HUES6 (cell line): ENCODE results near the gene PDGFA.

Source experiments
- H3K27ac ChIP-seq: 2 replicates; pipeline ENCODE4 v1.7.0; 2013; ENCODE audit warnings: low read depth, mild to moderate bottlenecking, low read length, inconsistent platforms
- H3K27me3 ChIP-seq: 2 replicates; pipeline ENCODE4 v1.6.1; 2013; ENCODE audit warnings: low read length; ENCODE audit not compliant: control insufficient read depth, insufficient read depth
- H3K36me3 ChIP-seq: 2 replicates; pipeline ENCODE4 v1.6.1; 2013; ENCODE audit warnings: low read length; ENCODE audit not compliant: control insufficient read depth, insufficient read depth
- H3K4me1 ChIP-seq: 2 replicates; pipeline ENCODE4 v1.6.1; 2013; ENCODE audit warnings: low read length; ENCODE audit not compliant: control insufficient read depth, insufficient read depth
- H3K4me3 ChIP-seq: 2 replicates; pipeline ENCODE4 v1.5.1; 2013; ENCODE audit warnings: low read depth, low read length
- H3K9ac ChIP-seq: one replicate; pipeline ENCODE4 v1.6.1; 2013; ENCODE audit warnings: mild to moderate bottlenecking, low read length
- H3K9me3 ChIP-seq: 2 replicates; pipeline ENCODE4 v1.6.1; 2013; ENCODE audit warnings: low read depth, low read length; ENCODE audit not compliant: control insufficient read depth, insufficient read depth

The PDGFA gene

DNA sequence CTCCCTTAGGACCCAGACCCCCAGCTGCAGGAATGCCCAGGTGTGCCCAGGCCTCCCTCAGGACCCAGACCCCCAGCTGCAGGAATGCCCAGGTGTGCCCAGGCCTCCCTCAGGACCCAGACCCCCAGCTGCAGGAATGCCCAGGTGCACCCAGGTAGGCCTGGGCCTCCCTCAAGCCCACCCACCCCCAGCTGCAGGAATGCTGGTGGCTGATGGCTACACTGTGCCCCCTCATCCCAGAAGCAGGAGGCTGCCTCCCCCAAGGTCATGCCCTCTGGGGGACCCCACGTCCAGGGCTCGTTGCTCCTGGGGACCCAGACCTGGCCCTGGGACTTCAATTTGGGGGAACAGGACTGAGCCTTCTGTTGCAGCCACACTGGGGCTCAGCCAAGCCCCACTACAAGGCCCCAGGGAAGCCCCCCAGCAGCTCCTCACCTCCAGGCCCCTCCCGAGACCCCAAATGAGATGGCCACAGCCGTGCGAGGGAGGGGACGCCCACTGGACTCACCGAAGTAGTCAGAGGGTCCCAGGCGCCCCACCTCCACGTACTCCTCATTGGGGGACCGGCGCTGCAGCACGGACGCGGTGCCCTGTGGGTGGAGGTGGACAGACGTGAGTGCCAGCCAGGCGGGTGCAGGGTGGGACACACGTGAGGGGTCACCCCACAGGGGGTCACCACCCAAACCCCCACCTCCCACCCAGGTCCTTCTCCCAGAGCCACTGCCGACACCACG, 31.4 kb upstream of the PDGFA start:
- Histone ChIP-seq H3K4me1 (no peaks in the 10 kb centered on the region), H3K36me3 (no peaks in the 10 kb centered on the region; the same call in 1 of the 2 replicates), H3K9ac (no peak overlapping the region), H3K27me3 (no peaks in the 10 kb centered on the region), H3K9me3 (no peaks in the 10 kb centered on the region), H3K27ac (no peak overlapping the region), H3K4me3 (no peak overlapping the region)

DNA sequence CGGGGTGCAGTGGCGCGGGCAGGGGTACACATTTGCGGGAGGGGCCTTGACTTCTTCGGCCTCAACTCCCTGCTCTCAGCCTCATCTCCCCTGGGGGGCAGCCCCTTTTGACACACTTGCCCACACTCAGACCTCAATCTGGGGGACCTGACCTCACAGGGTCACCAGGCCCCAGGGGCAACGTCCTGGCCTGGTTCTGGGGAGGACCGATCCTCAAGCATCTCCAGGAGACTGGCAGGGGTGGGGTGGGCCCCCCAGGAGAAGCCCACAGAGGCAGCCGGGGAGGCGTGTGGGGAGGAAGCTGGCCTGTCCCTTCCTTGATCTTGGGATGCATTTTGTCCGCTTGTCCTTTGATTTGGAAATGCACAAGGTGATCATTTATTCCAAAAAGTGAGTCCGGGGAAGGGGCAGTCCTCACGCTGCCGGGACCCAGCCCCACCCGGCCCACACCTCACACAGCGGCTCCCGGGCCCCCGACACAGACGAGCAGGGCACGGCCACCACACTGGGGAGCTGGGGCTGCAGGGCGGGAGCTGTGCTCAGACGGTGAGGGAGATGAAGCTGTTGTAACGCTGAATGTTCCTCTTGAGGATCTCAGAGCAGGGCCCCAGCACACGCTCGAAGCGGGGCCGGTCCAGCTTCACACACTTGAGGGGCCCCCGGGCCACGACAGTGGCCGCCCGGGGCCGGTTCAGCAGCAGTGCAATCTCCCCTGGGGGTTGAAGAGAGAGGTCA, 30.4 kb upstream of the PDGFA start:
- Histone ChIP-seq H3K4me1 (no peaks in the 10 kb centered on the region), H3K36me3 (no peaks in the 10 kb centered on the region; the same call in 1 of the 2 replicates), H3K9me3 (0 out of 2 replicates have a peak, but pooled peaks cover 5% of the 10 kb centered on the region), H3K4me3 (no peak overlapping the region), H3K27ac (no peak overlapping the region), H3K9ac (no peak overlapping the region), H3K27me3 (no peaks in the 10 kb centered on the region)

DNA sequence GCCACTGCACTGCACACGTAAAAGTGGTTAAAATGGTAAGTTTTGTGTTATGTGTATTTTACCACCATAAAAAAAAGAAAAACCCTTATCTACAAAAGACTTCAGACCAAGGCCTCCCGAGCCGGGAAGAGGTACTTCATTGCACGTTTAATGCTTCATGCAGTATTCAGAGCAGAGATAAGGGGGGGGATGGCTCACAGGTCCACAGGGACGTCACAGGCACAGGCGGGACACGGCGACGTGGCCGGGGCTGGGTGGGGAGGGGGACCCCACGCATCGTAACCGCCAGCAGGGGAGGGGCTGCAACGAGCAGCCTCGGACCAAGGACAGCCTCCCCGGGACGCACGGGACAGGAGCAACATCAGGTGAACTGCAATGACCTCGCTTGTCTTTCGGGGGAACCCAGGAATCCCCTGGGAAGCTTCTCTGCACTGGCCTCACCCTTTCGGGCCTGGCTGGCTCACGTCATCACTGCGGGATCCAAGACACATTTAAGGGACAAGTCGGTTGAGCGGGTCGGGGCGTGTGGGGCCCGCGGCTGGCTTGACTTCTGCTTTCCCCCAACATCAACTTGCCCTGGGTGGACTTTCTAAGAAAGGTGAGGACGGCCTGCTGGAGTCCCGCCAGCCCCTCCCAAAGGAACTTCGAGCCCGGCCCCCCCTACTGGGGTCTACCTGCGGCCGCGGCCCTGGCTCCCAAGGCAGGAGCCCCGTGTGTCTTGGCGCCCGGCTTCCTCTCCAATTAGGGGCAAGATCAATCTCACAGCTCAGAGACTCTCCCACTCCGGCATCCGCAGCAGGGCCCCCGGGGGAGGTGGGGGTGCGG, 29.6 kb upstream of the PDGFA start:
- Histone ChIP-seq H3K27me3 (no peaks in the 10 kb centered on the region), H3K9me3 (0 out of 2 replicates have a peak, but pooled peaks cover 5% of the 10 kb centered on the region), H3K4me1 (no peaks in the 10 kb centered on the region), H3K4me3 (no peak overlapping the region), H3K36me3 (no peaks in the 10 kb centered on the region; the same call in 1 of the 2 replicates), H3K9ac (no peak overlapping the region), H3K27ac (no peak overlapping the region)

DNA sequence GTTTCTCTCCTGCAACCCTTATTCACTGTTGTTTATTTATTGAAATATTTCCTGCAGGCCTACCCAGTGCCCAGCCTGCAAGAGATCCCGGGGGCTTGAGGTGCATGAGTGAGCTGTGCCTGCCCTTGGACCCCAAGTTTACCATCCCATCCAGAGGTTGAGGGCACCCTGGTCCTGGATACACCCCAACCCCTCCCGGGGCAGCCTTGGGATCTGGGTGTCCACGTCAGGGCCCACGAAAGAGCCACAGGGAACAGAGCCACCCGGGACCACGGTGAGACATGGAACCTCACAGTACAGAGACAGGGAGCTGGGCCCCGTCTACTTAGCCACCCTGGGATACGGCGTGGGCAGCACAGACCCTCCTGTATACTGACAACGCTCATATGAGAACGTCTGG, 28.8 kb upstream of the PDGFA start:
- Histone ChIP-seq H3K27me3 (no peaks in the 10 kb centered on the region), H3K4me1 (no peaks in the 10 kb centered on the region), H3K27ac (no peak overlapping the region), H3K4me3 (no peak overlapping the region), H3K9ac (no peak overlapping the region), H3K36me3 (no peaks in the 10 kb centered on the region; the same call in 1 of the 2 replicates), H3K9me3 (0 out of 2 replicates have a peak, but pooled peaks cover 5% of the 10 kb centered on the region)

DNA sequence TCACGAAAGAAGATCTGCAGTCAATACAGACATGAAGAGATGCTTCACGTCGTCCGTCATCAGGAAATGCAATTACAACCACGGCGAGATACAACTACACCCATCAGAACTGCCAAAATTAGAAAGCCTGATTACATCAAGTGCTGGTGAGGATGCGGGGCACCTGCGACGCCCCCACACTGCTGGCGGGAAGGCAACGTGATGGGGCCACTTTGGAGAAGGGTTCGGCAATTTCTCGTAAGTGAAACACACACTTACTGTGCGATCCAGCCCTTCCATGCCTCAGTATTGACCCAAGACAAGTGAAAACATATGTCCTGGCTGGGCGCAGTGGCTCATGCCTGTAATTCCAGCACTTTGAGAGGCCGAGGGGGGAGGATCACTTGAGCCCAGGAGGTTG, 25.8 kb upstream of the PDGFA start:
- Histone ChIP-seq H3K9ac (no peak overlapping the region), H3K9me3 (0 out of 2 replicates have a peak, but pooled peaks cover 5% of the 10 kb centered on the region), H3K4me1 (peaks cover 6% of the 10 kb centered on the region; the same call in 1 of the 2 replicates), H3K4me3 (no peak overlapping the region), H3K27me3 (no peaks in the 10 kb centered on the region), H3K36me3 (no peaks in the 10 kb centered on the region; the same call in 1 of the 2 replicates), H3K27ac (no peak overlapping the region)

DNA sequence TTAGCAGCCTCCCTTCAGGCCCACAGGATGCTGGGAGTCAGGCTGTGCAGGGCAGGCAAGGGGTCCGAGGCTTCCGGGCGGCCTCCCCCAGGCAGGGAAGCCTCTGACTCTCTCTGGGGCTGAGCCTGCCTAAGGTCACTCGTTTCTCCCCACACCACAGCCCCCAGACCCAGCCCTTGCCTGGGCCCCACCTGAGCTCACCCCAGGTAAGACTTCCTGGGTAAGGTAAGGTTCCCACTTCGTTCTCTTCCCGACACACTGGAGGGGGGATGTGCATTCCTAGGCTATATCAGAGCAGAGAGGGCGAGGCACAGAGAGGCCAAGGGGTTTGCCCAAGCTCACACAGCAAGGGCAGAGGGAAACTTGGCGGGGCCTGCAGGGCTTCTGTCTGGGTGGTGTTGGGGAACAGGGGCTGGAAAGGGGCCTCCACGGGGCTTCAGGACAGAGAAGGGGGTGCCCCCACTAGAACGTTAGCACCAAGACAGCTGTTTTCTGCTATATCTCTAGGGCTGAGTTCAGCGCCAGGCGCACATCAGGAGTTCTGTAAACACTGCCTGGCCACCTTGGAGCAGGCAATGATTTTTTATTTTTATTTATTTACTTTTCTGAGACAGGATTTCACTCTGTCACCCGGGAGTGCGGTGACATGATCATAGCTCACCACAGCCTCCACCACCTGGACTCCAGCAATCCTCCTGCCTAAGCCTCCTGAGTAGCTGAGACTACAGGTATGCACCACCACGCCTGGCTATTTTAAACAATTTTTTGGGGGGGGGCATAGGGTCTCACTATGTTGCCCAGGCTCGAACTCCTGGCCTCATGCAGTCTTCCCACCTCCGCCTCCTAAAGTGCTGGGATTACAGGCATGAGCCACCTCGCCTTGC, 24.9 kb upstream of the PDGFA start:
- Histone ChIP-seq H3K27me3 (no peaks in the 10 kb centered on the region), H3K4me1 (peaks cover 13% of the 10 kb centered on the region; the same call in 1 of the 2 replicates), H3K9me3 (0 out of 2 replicates have a peak, but pooled peaks cover 5% of the 10 kb centered on the region), H3K9ac (no peak overlapping the region), H3K36me3 (no peaks in the 10 kb centered on the region; the same call in 1 of the 2 replicates), H3K4me3 (no peak overlapping the region), H3K27ac (no peak overlapping the region)

DNA sequence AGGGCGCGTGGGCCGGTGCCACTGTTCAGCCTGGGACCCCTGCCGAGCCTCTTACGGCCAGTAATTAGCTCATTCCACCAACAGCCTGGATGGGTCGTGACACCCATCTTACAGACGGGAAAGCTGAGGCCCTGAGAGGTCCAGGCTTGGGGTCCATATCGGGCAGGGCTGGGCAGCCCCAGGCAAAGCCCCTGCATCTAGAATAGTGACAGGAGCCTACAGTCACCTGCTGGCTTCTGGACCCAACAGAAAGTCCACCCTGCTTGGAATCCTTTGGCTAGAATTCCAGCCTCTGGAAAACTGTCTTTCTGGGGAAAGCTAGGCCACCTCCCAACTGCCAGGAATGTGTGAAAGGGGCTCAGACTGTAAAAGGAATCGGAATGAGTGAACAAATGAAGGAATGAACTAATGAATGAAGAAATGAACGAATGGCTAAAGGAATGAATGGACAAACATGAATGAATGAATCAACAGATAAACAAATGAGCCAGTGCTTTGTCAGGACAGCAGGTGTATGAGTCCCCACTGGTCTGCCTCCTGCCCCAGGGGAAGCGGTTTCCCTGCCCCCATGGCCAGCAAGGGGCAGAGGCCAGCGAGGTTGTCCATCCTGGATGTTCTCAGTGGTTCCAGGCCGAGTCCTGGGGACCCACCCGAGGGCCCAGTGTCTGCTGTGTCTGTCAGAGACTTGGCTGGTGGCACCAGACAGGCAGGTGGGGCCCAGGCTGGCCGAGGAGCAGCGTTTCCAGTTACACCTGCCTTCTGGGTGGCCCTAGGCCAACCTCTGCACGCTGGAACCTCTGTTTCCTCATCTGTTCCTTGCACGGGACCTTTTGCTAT, 24.1 kb upstream of the PDGFA start:
- no peaks in the 10 kb centered on the region for H3K36me3 ChIP-seq
- H3K9me3 ChIP-seq: 0 out of 2 replicates have a peak, but pooled peaks cover 5% of the 10 kb centered on the region
- no peak overlapping the region for H3K4me3 ChIP-seq
- H3K9ac ChIP-seq: no peak overlapping the region
- H3K27me3 ChIP-seq: no peaks in the 10 kb centered on the region
- peaks cover 20% of the 10 kb centered on the region; the same call in 1 of the 2 replicates for H3K4me1 ChIP-seq
- H3K27ac ChIP-seq: no peak overlapping the region

DNA sequence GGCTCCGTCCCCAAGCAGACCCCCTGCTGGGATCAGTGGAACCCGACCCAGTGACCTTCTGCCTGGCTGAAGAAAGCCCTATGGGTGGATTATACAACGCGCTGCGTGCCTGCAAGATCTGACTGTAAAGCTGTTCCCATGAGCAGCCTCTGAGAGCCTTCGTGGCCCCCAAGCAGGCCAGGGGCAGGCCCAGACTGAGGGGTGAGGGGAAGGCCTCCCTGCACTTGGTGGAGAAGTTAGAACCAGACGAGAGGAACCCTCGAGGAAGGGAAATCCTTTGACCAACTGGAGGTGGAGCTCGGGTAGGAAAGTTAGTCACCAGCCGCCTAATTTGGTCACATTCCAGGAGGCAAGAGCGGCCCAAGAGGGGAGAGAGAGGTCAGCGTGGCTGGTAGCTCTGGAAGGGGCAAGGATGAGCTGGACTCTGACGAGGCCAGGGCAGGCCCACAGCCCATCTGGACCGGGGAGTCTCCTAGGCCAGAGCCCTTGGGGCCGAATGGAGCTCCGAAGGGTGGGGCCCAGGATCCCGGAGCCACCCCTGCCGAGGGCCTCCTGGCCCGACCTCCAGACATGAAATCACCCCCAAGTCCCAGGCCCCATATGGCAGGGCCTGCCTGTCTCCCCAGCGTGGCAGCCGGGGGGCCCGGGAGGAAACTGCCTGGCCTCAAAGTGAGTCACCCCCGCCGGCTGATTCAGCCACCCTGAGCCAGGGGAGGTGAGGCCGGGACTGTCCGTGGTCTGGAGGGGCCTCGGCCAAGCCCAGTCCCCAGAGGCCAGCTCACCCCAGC, 23.3 kb upstream of the PDGFA start:
- H3K27me3 ChIP-seq: no peaks in the 10 kb centered on the region
- peak overlapping the region; percentile 2 for H3K9ac ChIP-seq
- peaks cover 28% of the 10 kb centered on the region for H3K4me1 ChIP-seq
- H3K9me3 ChIP-seq: 0 out of 2 replicates have a peak, but pooled peaks cover 5% of the 10 kb centered on the region
- no peaks in the 10 kb centered on the region for H3K36me3 ChIP-seq
- no peak overlapping the region for H3K4me3 ChIP-seq
- H3K27ac ChIP-seq: no peak overlapping the region

DNA sequence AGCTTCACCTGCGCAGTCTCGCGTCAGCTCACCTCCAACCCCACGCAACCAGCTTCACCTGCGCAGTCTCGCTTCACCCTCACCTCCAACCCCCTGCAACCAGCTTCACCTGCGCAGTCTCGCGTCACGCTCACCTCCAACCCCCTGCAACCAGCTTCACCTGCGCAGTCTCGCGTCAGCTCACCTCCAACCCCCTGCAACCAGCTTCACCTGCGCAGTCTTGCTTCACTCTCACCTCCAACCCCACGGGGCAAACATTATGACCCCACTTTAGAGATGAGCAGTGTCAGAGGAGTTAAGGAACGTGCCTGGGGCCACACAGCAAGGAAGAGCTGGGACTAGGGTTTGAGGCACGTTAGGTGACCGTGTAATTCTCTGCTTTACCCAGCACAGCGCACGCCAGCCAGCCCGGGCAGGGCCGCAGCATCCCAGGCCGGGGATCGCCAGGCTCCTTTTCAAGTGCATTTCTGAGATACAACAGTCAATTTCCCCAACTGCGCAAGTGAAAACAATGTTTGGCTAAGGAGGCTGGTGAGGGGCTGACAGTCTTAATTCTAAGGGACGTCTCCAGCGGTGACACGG, 22.6 kb upstream of the PDGFA start:
- no peak overlapping the region for H3K4me3 ChIP-seq

More for the DNA sequence above, 22.6 kb upstream of the PDGFA start:
- Histone ChIP-seq H3K4me1 (peaks cover 32% of the 10 kb centered on the region), H3K27me3 (no peaks in the 10 kb centered on the region), H3K9me3 (0 out of 2 replicates have a peak, but pooled peaks cover 5% of the 10 kb centered on the region), H3K9ac (no peak overlapping the region), H3K36me3 (no peaks in the 10 kb centered on the region), H3K27ac (no peak overlapping the region)
